SK-N-SH treated with all-trans-retinoic acid at 6 μM for 48 hours (cell line): ENCODE data around the gene FOXD4L6.
"Not testable (repeated sequence)": the region's sequence is repeated elsewhere in the genome, so short reads cannot be mapped to it uniquely, and the experiment has no call there.

Experiments
- ARNTL ChIP-seq: fragments of 450-650 bp; formaldehyde crosslinking; IDR thresholded peaks from 2 replicates; pipeline ENCODE4 v1.5.0; 2020; ENCODE audit warnings: low read depth, mild to moderate bottlenecking, moderate library complexity, borderline replicate concordance
- BACH2 ChIP-seq: fragments of 250-450 bp; sonication (Bioruptor Pico); IDR thresholded peaks from 2 replicates; pipeline ENCODE4 v1.9.0; 2021; ENCODE audit warnings: mild to moderate bottlenecking, borderline replicate concordance
- CSDC2 ChIP-seq: fragments of 250-450 bp; sonication (Bioruptor Pico); IDR thresholded peaks from 2 replicates; pipeline ENCODE4 v1.5.0; 2020; ENCODE audit warnings: mild to moderate bottlenecking, moderate library complexity
- ISL1 ChIP-seq: fragments of 250-450 bp; sonication (Bioruptor Pico); IDR thresholded peaks from 2 replicates; pipeline ENCODE4 v2.1.2; 2022; ENCODE audit warnings: mild to moderate bottlenecking, moderate library complexity
- RARB ChIP-seq: fragments of 250-450 bp; sonication (Bioruptor Pico); IDR thresholded peaks from 2 replicates; pipeline ENCODE4 v1.8.0; 2021; ENCODE audit warnings: mild to moderate bottlenecking, moderate library complexity
- TCF4 ChIP-seq: fragments of 250-450 bp; sonication (Bioruptor Pico); IDR thresholded peaks from 2 replicates; pipeline ENCODE4 v1.8.0; 2021; ENCODE audit warnings: mild to moderate bottlenecking, moderate library complexity, borderline replicate concordance
- ZC3H10 ChIP-seq: fragments of 250-450 bp; sonication (Bioruptor Pico); IDR thresholded peaks from 2 replicates; pipeline ENCODE4 v1.5.1; 2021; ENCODE audit warnings: mild to moderate bottlenecking, moderate library complexity
- ZFP3 ChIP-seq: fragments of 250-450 bp; sonication (Bioruptor Pico); IDR thresholded peaks from 2 replicates; pipeline ENCODE4 v1.5.0; 2020; ENCODE audit warnings: mild to moderate bottlenecking, moderate library complexity
- ZFP30 ChIP-seq: fragments of 450-650 bp; formaldehyde crosslinking; IDR thresholded peaks from 2 replicates; pipeline ENCODE4 v1.5.0; 2022; ENCODE audit warnings: mild to moderate bottlenecking, moderate library complexity
- TF ChIP-seq, protein P1 (sequence below): fragments of 250-450 bp; sonication (Bioruptor Pico); IDR thresholded peaks from 2 replicates; pipeline ENCODE4 v1.8.0; 2020; ENCODE audit warnings: mild to moderate bottlenecking, moderate library complexity, borderline replicate concordance
- TF ChIP-seq, protein P2 (sequence below): fragments of 250-450 bp; sonication (Bioruptor Pico); IDR thresholded peaks from 2 replicates; pipeline ENCODE4 v1.5.0; 2020; ENCODE audit warnings: mild to moderate bottlenecking, moderate library complexity

DNA sequence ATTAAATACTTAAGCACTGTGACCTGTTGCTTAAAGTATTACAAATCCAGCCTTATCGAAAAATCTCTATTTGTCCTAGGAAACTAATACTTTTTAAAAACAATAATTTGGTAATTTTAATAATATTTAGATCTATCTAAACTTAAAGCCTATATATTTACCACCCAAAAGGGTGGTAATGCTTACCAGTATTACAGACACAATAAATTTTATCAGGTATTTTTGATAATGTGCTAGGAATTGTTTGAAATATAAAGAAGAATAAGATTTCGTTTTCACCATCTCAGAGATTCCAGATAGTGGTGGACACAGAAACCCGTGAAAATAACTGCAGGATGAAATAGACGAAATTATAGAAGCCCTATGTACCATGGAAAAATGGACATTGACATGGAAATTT is 7.8 kb downstream of the FOXD4L6 start:
- TF ChIP-seq, protein P1, sequence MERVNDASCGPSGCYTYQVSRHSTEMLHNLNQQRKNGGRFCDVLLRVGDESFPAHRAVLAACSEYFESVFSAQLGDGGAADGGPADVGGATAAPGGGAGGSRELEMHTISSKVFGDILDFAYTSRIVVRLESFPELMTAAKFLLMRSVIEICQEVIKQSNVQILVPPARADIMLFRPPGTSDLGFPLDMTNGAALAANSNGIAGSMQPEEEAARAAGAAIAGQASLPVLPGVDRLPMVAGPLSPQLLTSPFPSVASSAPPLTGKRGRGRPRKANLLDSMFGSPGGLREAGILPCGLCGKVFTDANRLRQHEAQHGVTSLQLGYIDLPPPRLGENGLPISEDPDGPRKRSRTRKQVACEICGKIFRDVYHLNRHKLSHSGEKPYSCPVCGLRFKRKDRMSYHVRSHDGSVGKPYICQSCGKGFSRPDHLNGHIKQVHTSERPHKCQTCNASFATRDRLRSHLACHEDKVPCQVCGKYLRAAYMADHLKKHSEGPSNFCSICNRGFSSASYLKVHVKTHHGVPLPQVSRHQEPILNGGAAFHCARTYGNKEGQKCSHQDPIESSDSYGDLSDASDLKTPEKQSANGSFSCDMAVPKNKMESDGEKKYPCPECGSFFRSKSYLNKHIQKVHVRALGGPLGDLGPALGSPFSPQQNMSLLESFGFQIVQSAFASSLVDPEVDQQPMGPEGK (CRISPR knock-in tag) = not testable (repeated sequence)
- TF ChIP-seq CSDC2 (CRISPR knock-in tag); ARNTL (CRISPR knock-in tag); BACH2; TCF4 (CRISPR knock-in tag); RARB (CRISPR knock-in tag); ISL1; ZFP3 (CRISPR knock-in tag); ZFP30 (CRISPR knock-in tag); ZC3H10 (CRISPR knock-in tag): not testable (repeated sequence)
- TF ChIP-seq, protein P2, sequence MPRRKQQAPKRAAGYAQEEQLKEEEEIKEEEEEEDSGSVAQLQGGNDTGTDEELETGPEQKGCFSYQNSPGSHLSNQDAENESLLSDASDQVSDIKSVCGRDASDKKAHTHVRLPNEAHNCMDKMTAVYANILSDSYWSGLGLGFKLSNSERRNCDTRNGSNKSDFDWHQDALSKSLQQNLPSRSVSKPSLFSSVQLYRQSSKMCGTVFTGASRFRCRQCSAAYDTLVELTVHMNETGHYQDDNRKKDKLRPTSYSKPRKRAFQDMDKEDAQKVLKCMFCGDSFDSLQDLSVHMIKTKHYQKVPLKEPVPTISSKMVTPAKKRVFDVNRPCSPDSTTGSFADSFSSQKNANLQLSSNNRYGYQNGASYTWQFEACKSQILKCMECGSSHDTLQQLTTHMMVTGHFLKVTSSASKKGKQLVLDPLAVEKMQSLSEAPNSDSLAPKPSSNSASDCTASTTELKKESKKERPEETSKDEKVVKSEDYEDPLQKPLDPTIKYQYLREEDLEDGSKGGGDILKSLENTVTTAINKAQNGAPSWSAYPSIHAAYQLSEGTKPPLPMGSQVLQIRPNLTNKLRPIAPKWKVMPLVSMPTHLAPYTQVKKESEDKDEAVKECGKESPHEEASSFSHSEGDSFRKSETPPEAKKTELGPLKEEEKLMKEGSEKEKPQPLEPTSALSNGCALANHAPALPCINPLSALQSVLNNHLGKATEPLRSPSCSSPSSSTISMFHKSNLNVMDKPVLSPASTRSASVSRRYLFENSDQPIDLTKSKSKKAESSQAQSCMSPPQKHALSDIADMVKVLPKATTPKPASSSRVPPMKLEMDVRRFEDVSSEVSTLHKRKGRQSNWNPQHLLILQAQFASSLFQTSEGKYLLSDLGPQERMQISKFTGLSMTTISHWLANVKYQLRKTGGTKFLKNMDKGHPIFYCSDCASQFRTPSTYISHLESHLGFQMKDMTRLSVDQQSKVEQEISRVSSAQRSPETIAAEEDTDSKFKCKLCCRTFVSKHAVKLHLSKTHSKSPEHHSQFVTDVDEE (CRISPR knock-in tag) = not testable (repeated sequence)
